IMR-90 (cell line): ENCODE measurements around the gene CDK18. TPM values are rescaled to one million over a fixed set of nuclear protein-coding genes. Genes with fewer than 3 reads are reported as not detected.

Experiments used
- ATAC-seq: fragments of 200-7000 bp; cut with Tn5 transposase; 2 replicates; pipeline ENCODE4 v1.9.1; 2020; ENCODE audit warnings: low read depth, mild to moderate bottlenecking, moderate library complexity
- BruUV-seq: library from RNA; stranded (reverse); fragments of 400-500 nt; replicated peaks from 2 replicates; lab custom pipeline; 2021; lab: Mats Ljungman, UMichigan
- CTCF ChIA-PET: fragments of 300-600 bp; formaldehyde crosslinking; extraction: SDS; loops from one replicate; lab custom pipeline; 2021; ENCODE audit warnings: antibody characterized with exemption; lab: Yijun Ruan, JAX
- POLR2A ChIA-PET: fragments of 300-600 bp; sonication (Branson Sonifier 250); formaldehyde crosslinking; loops from one replicate; lab custom pipeline; 2022; ENCODE audit warnings: antibody characterized with exemption; ENCODE audit not compliant: unreplicated experiment; lab: Charles Lee
- DNase-seq: peaks from one replicate; pipeline ENCODE4 v3.0.0; 2013
- H2AFZ ChIP-seq: replicated peaks from 2 replicates; pipeline ENCODE3; 2013; ENCODE audit warnings: low read length, mild to moderate bottlenecking; ENCODE audit not compliant: poor library complexity
- H2AK5ac ChIP-seq: 2 replicates; pipeline ENCODE4 v1.6.1; 2013; ENCODE audit warnings: low read depth, low read length, inconsistent platforms
- H2AK9ac ChIP-seq: replicated peaks from 2 replicates; pipeline ENCODE3; 2013; ENCODE audit warnings: mild to moderate bottlenecking, low read depth, low read length, moderate library complexity; ENCODE audit not compliant: poor library complexity
- H2BK120ac ChIP-seq: 2 replicates; pipeline ENCODE4 v1.6.1; 2013; ENCODE audit warnings: low read depth, low read length, inconsistent platforms
- H2BK15ac ChIP-seq: 3 replicates; pipeline ENCODE4 v1.6.1; 2013; ENCODE audit warnings: low read depth, low read length, inconsistent platforms
- H2BK20ac ChIP-seq: 2 replicates; pipeline ENCODE4 v1.6.1; 2013; ENCODE audit warnings: low read depth, mild to moderate bottlenecking, inconsistent platforms, low read length, moderate library complexity
- H2BK5ac ChIP-seq: 2 replicates; pipeline ENCODE4 v1.6.1; 2013; ENCODE audit warnings: mild to moderate bottlenecking, low read depth, low read length, inconsistent platforms; ENCODE audit not compliant: poor library complexity, severe bottlenecking
- H3K14ac ChIP-seq: replicated peaks from 2 replicates; pipeline ENCODE4 v1.6.1; 2013; ENCODE audit warnings: low read depth, low read length, inconsistent platforms
- H3K18ac ChIP-seq: 2 replicates; pipeline ENCODE4 v1.6.1; 2013; ENCODE audit warnings: low read depth, low read length, control low read depth
- H3K23ac ChIP-seq: 2 replicates; pipeline ENCODE4 v1.6.1; 2013; ENCODE audit warnings: low read depth, low read length, inconsistent platforms
- H3K27ac ChIP-seq: 2 replicates; pipeline ENCODE4 v1.5.1; 2013; ENCODE audit warnings: mild to moderate bottlenecking, control low read depth, low read length; ENCODE audit not compliant: insufficient read depth
- H3K27me3 ChIP-seq: 2 replicates; pipeline ENCODE4 v1.6.1; 2013; ENCODE audit warnings: low read length; ENCODE audit not compliant: control insufficient read depth, insufficient read depth
- H3K36me3 ChIP-seq: 2 replicates; pipeline ENCODE4 v1.6.1; 2013; ENCODE audit warnings: low read length, mixed read lengths; ENCODE audit not compliant: control insufficient read depth, insufficient read depth
- H3K4ac ChIP-seq: 2 replicates; pipeline ENCODE4 v1.6.1; 2013; ENCODE audit warnings: low read depth, low read length, inconsistent platforms
- H3K4me1 ChIP-seq: 2 replicates; pipeline ENCODE4 v1.6.1; 2013; ENCODE audit warnings: low read length, mixed read lengths; ENCODE audit not compliant: control insufficient read depth, insufficient read depth
- H3K4me2 ChIP-seq: 2 replicates; pipeline ENCODE4 v1.6.1; 2013; ENCODE audit warnings: low read depth, mild to moderate bottlenecking, control low read depth, low read length, moderate library complexity
- H3K4me3 ChIP-seq: 2 replicates; pipeline ENCODE4 v1.5.1; 2013; ENCODE audit warnings: low read depth, mild to moderate bottlenecking, control low read depth, low read length, moderate library complexity; ENCODE audit not compliant: insufficient read depth
- H3K56ac ChIP-seq: 2 replicates; pipeline ENCODE4 v1.6.1; 2013; ENCODE audit warnings: low read length, inconsistent platforms; ENCODE audit not compliant: insufficient read depth; ENCODE audit errors: extremely low read depth
- H3K79me1 ChIP-seq, 2 experiments: 2 replicates each; pipeline ENCODE4 v1.6.1; 2013; ENCODE audit warnings: low read length in 2 of 2, inconsistent platforms in 1 of 2, low read depth in 1 of 2
- H3K9ac ChIP-seq: 2 replicates; pipeline ENCODE4 v1.6.1; 2013; ENCODE audit warnings: low read depth, low read length, control low read depth
- H3K9me1 ChIP-seq: 2 replicates; pipeline ENCODE4 v1.6.1; 2013; ENCODE audit warnings: low read length, inconsistent platforms; ENCODE audit not compliant: insufficient read depth
- H3K9me3 ChIP-seq: 2 replicates; pipeline ENCODE4 v1.6.1; 2013; ENCODE audit warnings: low read length; ENCODE audit not compliant: control insufficient read depth, insufficient read depth
- H4K20me1 ChIP-seq: 2 replicates; pipeline ENCODE4 v1.6.1; 2013; ENCODE audit warnings: low read length, inconsistent platforms; ENCODE audit not compliant: insufficient read depth
- H4K5ac ChIP-seq: 2 replicates; pipeline ENCODE4 v1.6.1; 2013; ENCODE audit warnings: mild to moderate bottlenecking, low read depth, low read length, control low read depth
- H4K8ac ChIP-seq, 2 experiments: 2 replicates each; pipeline ENCODE4 v1.6.1; 2013; ENCODE audit warnings: low read depth in 2 of 2, low read length in 2 of 2, control low read depth in 1 of 2, inconsistent platforms in 1 of 2
- H4K91ac ChIP-seq: 2 replicates; pipeline ENCODE4 v1.6.1; 2013; ENCODE audit warnings: low read depth, low read length, inconsistent platforms; ENCODE audit not compliant: insufficient read depth
- BHLHE40 ChIP-seq: fragments of 150-350 bp; IDR thresholded peaks from 2 replicates; pipeline ENCODE4 v1.6.1; 2016; ENCODE audit warnings: mild to moderate bottlenecking, low read depth, low read length
- CEBPB ChIP-seq: IDR thresholded peaks from 2 replicates; pipeline ENCODE4 v1.6.1; 2012; ENCODE audit warnings: low read depth, low read length, improper control_type of control experiment
- CHD1 ChIP-seq: IDR thresholded peaks from 2 replicates; pipeline ENCODE4 v1.6.1; 2012; ENCODE audit warnings: low read depth, low read length, improper control_type of control experiment
- CTCF ChIP-seq: conservative IDR thresholded peaks from 2 replicates; pipeline ENCODE4 v1.5.1; 2012; ENCODE audit warnings: mild to moderate bottlenecking, low read depth, low read length, improper control_type of control experiment
- MAFK ChIP-seq: IDR thresholded peaks from 2 replicates; pipeline ENCODE4 v1.6.1; 2012; ENCODE audit warnings: low read depth, low read length, improper control_type of control experiment
- MXI1 ChIP-seq: IDR thresholded peaks from 2 replicates; pipeline ENCODE4 v1.6.1; 2012; ENCODE audit warnings: low read depth, mild to moderate bottlenecking, low read length, moderate library complexity, borderline replicate concordance
- NFE2L2 ChIP-seq: fragments of 150-350 bp; IDR thresholded peaks from 2 replicates; pipeline ENCODE4 v1.6.1; 2016; ENCODE audit warnings: low read depth, mild to moderate bottlenecking, low read length
- POLR2A ChIP-seq: IDR thresholded peaks from 2 replicates; pipeline ENCODE4 v1.6.1; 2012; ENCODE audit warnings: mild to moderate bottlenecking, low read depth, low read length
- RAD21 ChIP-seq: IDR thresholded peaks from 2 replicates; pipeline ENCODE4 v1.6.1; 2012; ENCODE audit warnings: low read length, improper control_type of control experiment
- RCOR1 ChIP-seq: IDR thresholded peaks from 2 replicates; pipeline ENCODE4 v1.6.1; 2012; ENCODE audit warnings: mild to moderate bottlenecking, low read length, improper control_type of control experiment; ENCODE audit not compliant: insufficient replicate concordance
- RFX5 ChIP-seq: IDR thresholded peaks from 2 replicates; pipeline ENCODE4 v1.8.0; 2012; ENCODE audit warnings: low read depth, mild to moderate bottlenecking, low read length, moderate library complexity
- SMC3 ChIP-seq: fragments of 150-350 bp; IDR thresholded peaks from 2 replicates; pipeline ENCODE4 v1.6.1; 2016; ENCODE audit warnings: low read depth, mild to moderate bottlenecking, antibody characterized with exemption, low read length, moderate library complexity
- WGBS, 2 experiments: methylation state at CpG; one replicate each; pipeline versions ENCODE4 v1.1.5 to v1.1.7; 2013; ENCODE audit warnings: missing lambda C conversion rate in 2 of 2; ENCODE audit not compliant: insufficient read length in 1 of 2; ENCODE audit errors: extremely low coverage in 2 of 2; 5-methylcytosine and 5-hydroxymethylcytosine counted together
- dilution Hi-C: fragments of 300-500 bp; cut with HindIII; formaldehyde crosslinking; loops from one replicate; pipeline ENCODE4 v1.14.3; 2018; ENCODE audit warnings: low sequenced_read_pairs; ENCODE audit not compliant: unreplicated experiment
- in situ Hi-C: fragments of 300-500 bp; cut with MboI; formaldehyde crosslinking; loops from 3 replicates; pipeline ENCODE4 v1.14.3; 2019; ENCODE audit warnings: low sequenced_read_pairs, inconsistent platforms, mixed read lengths
- intact Hi-C: fragments of 100-400 bp; cut with micrococcal nuclease; formaldehyde crosslinking; loops from 2 replicates; pipeline ENCODE4 v1.10.0; 2022
- polyA plus RNA-seq, 3 experiments: library from polyadenylated mRNA; depleted of rRNA; stranded (reverse); fragments of >200 nt; gene quantifications; 2 replicates each; pipeline ENCODE4 v1.2.3, GENCODE V29; 2012; ENCODE audit warnings: low replicate concordance in 1 of 3
- total RNA-seq: library from RNA; depleted of rRNA; stranded (reverse); fragments of >200 nt; gene quantifications from 2 replicates; pipeline ENCODE4 v1.2.3, GENCODE V29; 2012
- TF ChIP-seq, protein P1 (sequence below): fragments of 150-350 bp; IDR thresholded peaks from 2 replicates; pipeline ENCODE4 v1.6.1; 2016; ENCODE audit warnings: low read depth, mild to moderate bottlenecking, low read length, moderate library complexity, borderline replicate concordance
- TF ChIP-seq, protein P2 (sequence below): fragments of 150-350 bp; IDR thresholded peaks from 2 replicates; pipeline ENCODE4 v1.6.1; 2017; ENCODE audit warnings: mild to moderate bottlenecking, antibody characterized with exemption, low read length, low read depth

The CDK18 gene
- total and polyA plus RNA-seq, 2 of the 4 experiments (the other 2 are of a cell fraction), result 0.18 to 0.48 TPM

DNA sequence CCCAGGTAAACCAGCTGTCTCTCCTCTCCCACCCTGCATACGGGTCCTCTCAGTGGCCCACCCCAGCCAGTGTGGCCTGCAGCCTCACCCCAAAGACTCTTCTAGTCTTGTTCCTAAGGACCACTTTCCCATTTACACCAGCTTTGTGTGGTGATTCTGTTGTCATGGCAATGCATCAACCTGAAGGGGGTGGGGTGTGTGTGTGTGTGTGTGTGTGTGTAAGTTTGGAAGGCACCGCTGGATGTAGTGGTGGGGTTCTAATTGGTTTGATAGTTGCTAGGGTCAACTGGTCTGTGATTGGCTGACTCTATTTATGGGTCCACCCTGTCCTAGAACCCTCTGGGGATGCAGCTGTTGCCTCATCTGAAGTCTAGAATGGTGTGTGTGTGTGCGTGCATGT lies 4.7 kb upstream of the CDK18 start:
- ATAC-seq, result no peak
- H2AK5ac ChIP-seq, result no peak overlapping the region
- no peak overlapping the region for H3K27ac ChIP-seq
- H3K27me3 ChIP-seq, result peaks cover 58% of the 10 kb centered on the region
- H4K8ac ChIP-seq, result no peak overlapping the region
- H3K56ac ChIP-seq, result no peak overlapping the region
- CTCF ChIA-PET, result no interaction called here
- H4K5ac ChIP-seq, result no peak overlapping the region
- H3K36me3 ChIP-seq, result no peaks in the 10 kb centered on the region
- no peak overlapping the region for H2BK5ac ChIP-seq
- in situ Hi-C loops (no loop called here), intact Hi-C loops (no loop called here), dilution Hi-C loops (no loop called here)
- no peak overlapping the region for H3K4ac ChIP-seq
- no peaks in the 10 kb centered on the region for H3K9me1 ChIP-seq
- H3K4me2 ChIP-seq, result no peak overlapping the region
- H3K79me1 ChIP-seq, result no peaks in the 10 kb centered on the region
- H2AFZ ChIP-seq, result no peak overlapping the region
- no peak overlapping the region for H3K4me3 ChIP-seq
- POLR2A ChIA-PET, result no interaction called here
- H3K4me1 ChIP-seq, result peaks cover under 1% of the 10 kb centered on the region; the same call in 1 of the 2 replicates
- WGBS, 2 experiments, result no CpG with 5 or more reads among the region's 3 CpGs
- DNase-seq, result no peak
- H3K18ac ChIP-seq, result no peak overlapping the region
- no peak overlapping the region for H3K23ac ChIP-seq
- H2AK9ac ChIP-seq, result no peak overlapping the region
- no peak overlapping the region for H3K14ac ChIP-seq
- BruUV-seq, result no TSS peak
- H4K20me1 ChIP-seq, result no peaks in the 10 kb centered on the region; the same call in 1 of the 2 replicates
- no peak overlapping the region for H3K9ac ChIP-seq
- TF ChIP-seq SMC3 (no peak), CTCF (no peak), RCOR1 (no peak), RAD21 (no peak), MAFK (no peak), POLR2A (no peak), NFE2L2 (no peak), BHLHE40 (no peak), CEBPB (no peak), RFX5 (no peak), CHD1 (no peak), MXI1 (no peak)
- TF ChIP-seq, protein P1, sequence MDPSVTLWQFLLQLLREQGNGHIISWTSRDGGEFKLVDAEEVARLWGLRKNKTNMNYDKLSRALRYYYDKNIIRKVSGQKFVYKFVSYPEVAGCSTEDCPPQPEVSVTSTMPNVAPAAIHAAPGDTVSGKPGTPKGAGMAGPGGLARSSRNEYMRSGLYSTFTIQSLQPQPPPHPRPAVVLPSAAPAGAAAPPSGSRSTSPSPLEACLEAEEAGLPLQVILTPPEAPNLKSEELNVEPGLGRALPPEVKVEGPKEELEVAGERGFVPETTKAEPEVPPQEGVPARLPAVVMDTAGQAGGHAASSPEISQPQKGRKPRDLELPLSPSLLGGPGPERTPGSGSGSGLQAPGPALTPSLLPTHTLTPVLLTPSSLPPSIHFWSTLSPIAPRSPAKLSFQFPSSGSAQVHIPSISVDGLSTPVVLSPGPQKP, result no peak
- TF ChIP-seq, protein P2, sequence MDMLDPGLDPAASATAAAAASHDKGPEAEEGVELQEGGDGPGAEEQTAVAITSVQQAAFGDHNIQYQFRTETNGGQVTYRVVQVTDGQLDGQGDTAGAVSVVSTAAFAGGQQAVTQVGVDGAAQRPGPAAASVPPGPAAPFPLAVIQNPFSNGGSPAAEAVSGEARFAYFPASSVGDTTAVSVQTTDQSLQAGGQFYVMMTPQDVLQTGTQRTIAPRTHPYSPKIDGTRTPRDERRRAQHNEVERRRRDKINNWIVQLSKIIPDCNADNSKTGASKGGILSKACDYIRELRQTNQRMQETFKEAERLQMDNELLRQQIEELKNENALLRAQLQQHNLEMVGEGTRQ, result no peak
- no peak overlapping the region for H4K91ac ChIP-seq
- no peak overlapping the region for H2BK15ac ChIP-seq
- no peaks in the 10 kb centered on the region; the same call in 1 of the 2 replicates for H3K9me3 ChIP-seq
- H2BK20ac ChIP-seq, result no peak overlapping the region
- no peak overlapping the region for H2BK120ac ChIP-seq
